NCI-H1092 (cell line): ENCODE data around the gene MORC2.

ENCODE experiments used
- DNase-seq: peaks from one replicate; lab custom pipeline; 2025; lab: John Stamatoyannopoulos, UW

The MORC2 gene

DNA sequence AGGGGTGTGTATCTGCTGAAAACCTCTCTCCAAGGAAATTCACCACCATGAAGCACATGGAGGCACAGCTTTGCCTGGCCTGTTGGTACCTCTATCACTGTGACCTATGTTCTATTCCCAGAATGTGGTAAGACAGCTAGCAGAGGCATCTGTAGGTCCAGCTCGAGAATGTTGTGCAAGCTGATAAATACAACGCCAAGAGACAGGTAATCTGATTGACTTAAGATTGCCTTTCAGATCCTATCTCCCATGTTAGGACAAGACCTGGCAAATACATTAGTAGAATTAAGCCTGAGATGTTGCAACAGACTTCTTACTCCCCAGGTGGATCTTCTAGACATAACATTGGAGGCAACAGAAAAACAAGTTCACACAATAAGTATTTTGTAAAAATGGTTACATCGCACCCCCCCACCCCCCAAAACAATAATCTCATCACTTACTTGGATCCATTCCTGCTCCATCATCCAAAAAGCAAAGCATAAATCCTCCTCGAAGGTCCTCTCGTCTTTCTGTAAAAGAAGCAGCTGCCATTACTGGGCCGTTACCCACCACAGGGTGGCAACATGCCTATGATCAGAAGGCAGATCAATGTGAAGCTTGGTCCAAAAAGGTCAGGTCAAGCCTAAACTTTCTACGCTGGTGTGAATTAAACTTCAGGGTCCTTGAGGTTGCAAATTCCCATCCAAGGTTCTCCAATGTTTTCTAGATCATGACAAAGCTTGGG, 18.5 kb downstream of the MORC2 start:
- no peak for DNase-seq

DNA sequence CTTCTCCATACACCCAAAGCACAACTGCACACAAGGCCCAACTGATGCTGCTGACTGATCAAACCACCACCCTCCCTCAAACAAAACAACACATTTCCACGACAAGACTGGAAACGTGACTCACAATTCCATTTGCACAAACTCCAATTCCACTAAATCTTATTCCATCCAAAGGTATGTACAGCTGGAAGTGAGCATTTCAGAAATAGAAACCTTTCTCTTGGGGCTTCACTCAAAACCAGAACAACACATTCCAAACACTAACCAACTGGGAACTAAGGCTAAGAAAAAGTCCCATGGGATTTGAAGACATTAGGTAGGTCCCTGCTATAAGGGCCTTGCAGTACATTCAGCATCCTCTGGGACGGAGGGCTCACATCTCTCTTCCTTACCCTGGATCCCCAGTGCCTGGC, 19.6 kb downstream of the MORC2 start:
- no peak for DNase-seq

GRCh38 chr22:30947816-30948454, 20.6 kb downstream of the MORC2 start:
- DNase-seq, result no peak

DNA sequence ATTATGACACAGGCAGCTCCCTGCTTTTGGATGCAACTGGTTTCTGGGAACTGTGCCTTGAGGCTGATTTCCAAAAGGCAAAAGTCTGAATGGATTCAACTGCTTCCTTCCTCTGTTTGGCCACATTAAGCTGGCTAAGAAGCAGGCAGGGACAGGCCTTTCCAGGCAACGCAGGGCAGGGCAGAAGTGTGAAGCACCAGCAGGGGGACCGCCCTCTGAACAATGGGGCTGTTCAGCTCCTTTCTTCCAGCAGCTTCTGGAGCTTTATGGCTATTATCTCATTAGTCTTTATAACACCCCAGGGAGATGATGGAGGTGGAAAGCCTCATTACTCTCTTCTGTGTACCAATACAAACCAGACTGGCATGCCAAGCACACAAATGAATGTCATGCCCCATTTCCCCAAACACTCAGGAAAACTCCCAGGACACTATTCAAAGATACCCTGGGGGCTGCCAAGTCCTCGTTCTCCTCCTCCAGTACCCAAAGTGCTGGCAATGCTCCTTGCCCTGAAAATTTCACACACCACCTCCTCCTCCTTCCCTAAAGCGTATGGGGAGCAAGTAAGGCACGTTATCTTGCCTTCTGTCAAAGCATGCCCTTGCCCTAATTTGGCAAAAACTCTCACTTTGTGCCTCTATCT, 21.3 kb downstream of the MORC2 start:
- DNase-seq, result peak; percentile 52

GRCh38 chr22:30946354-30946753, 22.2 kb downstream of the MORC2 start:
- no peak for DNase-seq

DNA sequence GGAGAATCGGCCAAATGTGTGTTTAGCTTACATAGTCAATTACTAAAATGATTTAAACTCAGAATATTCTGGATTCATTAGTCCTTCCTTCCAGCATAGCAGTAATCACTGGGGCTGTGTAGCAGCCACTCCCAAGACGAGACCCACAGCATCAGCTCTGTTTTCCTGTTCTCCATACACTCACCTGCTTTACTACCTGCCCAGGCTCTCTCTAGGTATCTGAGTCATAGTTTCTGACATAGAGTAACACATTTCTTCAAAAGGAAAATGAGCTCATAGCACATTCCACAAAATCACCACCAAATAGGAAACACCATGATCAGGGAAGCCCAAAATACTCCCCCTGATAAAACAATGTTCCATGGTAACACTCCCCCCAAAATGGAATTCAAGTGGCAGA, 22.9 kb downstream of the MORC2 start:
- DNase-seq, result no peak

- no peak for DNase-seq
Observed at GRCh38 chr22:30944986-30945385, 23.6 kb downstream of the MORC2 start.

- DNase-seq, result no peak
Observed at GRCh38 chr22:30943368-30943767, 25.2 kb downstream of the MORC2 start.

- no peak for DNase-seq
Observed at GRCh38 chr22:30941363-30941740, 27.2 kb downstream of the MORC2 start.

DNA sequence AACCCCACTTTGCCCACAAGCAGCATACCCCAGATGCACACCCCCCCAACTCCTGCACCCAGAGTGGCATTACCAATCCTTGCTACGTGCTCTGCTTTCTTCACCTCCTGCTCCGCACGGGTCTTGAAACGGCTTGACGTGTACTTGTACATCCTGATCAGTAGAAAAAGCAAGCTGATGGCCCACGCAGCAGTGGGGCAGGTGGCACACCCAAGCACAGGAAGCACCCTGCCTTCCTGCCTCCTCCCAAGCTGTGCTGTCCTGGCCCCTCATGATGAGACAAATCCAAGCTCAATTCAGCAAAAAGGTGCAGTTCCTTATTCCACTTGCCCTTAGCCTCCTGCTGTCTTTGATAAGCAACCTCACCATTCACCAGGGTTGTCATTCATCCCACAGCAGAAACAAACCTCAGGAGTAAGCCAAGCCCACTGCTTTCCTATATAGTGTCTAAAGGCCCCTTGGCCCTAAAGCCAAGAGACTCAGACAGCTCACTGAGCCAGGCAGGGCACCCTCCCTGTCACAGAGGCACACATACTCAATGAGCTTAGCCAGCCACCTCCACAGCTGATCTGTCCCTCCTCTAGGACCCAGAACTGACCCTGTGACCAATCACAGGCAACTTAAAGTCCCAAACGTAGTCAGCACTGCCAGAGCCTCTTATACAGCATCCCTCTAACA, 27.8 kb downstream of the MORC2 start:
- no peak for DNase-seq

DNA sequence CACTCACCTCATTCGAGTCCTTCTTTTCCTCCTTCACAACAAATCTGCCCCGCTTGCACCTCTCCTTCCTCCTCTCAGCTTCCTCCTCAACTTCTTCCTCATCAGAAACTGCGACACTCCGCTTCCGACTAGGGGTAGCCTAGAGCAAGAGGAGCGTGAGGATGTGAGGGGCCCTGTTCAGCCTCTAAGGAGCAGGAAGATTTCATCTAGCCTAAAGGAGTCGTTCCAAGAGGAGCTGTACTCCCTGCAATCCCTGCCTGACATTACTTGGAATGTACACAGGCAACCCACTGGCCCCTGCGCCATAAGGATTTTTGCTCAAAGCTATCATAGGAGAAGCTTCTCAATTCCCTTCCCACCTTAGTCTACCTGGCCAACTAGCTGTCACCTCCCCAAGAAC, 34.5 kb downstream of the MORC2 start:
- DNase-seq, result no peak

GRCh38 chr22:30933457-30933856, 35.1 kb downstream of the MORC2 start:
- no peak for DNase-seq

- DNase-seq, result no peak
Observed at GRCh38 chr22:30932661-30933060, 35.9 kb downstream of the MORC2 start.

- DNase-seq, result no peak
Observed at GRCh38 chr22:30931541-30932300, 36.9 kb downstream of the MORC2 start.

DNA sequence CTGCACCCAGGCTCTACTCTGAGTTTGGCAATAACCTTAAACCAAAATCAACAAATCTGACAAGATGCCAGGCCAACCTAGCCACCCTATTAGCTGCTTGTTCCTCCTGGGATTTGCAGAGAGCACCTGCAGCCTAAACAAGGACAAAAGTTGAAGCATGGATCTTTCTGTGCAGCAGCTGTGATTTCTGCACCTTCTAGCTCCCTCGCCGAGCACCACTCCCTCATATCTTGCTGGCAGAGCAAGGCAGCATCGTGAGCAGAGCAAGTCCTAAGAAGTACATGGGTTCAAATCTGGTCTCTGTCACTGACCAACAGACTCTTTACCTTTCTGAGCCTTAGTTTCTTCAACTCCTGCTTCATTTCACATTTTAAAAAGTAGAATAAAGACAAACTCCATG, 38.3 kb downstream of the MORC2 start:
- no peak for DNase-seq

DNA sequence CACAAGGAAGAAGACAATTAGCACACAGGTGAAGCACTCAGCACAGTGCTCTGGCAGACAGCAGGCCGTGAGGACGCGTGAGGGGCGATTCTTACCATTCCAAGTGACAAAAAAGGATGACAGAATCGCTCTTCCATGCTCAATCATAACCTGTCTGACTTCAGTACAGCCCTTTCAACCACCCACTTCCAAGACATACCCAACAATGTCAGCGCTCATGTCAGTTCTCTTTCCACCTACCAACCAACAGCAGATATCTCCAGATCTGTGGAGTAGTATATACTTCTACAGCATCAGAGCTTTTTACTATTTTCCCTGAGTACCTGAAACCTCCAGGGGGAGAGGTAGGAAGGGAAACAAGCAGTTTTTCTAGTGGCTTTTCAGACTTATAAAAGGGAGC, 40.2 kb downstream of the MORC2 start:
- no peak for DNase-seq

DNA sequence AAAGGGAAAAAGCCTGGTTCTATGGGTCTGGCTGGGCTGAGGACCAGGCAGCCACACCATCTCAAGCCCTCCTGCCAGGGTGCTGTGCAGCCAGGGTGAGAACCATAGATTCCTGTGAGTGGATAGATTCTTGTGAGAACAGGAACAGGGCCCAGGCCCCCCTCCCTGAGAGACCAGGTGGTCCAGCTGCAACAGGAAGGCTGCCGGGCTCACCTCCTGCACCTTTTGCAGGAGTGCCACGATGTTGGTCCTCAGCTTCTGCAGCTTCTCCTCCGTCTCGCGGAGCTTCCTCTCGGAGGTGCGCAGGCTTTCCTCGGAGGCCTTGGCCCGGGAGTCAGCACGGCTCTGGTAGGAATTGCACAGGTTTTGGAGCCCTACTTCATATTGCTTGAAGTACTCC, 40.8 kb downstream of the MORC2 start:
- no peak for DNase-seq

- DNase-seq, result no peak
Observed at GRCh38 chr22:30926706-30927105, 41.9 kb downstream of the MORC2 start.

DNA sequence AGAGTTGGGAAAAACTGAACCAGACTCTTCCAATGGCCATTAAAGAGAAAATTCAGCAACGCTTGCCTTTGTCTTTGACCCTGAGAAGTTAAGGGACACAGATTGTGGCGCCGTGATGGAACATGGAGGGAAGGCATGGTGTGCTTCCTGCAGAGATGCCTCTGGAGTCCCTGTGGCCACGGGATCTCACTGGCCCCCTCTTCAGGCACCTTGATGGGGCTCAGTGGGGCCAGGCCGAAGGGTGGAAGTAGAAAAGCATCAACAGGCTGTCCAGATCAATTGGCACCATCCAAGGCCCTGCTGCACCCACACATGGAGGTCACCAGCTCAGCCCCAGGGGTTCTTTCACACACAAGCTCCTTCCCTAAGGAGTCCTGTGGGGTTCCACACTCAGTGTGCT, 42.9 kb downstream of the MORC2 start:
- no peak for DNase-seq

DNA sequence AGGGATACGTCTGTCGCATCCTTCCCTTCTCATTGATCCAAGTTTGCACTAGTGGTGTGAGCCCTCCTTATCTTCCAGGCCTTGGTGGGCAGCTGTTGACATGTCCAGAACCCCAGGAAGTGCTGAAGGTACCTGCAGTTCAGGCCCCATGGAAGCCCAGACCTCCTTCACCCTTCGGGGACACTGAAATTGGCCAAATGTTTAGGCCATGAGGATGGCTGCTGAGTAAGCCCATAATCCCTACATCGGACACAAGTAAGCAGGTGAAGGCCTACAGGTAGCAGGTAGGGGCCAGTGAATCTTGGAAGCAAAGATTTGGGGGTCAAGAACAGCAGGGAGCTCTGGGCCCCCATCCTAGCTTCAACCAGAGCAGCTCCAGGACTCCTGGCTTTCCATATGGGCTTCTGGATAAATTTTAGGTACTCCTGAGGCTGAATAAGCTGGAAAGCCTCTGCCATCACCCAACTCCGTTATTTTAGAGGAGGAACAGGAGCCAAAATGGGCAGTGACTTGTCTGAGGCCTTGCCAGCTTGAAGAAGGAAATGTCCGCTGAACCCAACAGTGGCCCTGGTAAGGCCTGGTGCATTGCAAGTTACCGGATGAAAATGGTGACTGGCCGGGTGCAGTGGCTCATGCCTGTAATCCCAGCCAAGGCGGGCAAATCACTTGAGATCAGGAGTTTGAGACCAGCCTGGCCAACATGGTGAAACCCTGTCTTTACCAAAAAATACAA, 45.2 kb downstream of the MORC2 start:
- DNase-seq, result no peak

DNA sequence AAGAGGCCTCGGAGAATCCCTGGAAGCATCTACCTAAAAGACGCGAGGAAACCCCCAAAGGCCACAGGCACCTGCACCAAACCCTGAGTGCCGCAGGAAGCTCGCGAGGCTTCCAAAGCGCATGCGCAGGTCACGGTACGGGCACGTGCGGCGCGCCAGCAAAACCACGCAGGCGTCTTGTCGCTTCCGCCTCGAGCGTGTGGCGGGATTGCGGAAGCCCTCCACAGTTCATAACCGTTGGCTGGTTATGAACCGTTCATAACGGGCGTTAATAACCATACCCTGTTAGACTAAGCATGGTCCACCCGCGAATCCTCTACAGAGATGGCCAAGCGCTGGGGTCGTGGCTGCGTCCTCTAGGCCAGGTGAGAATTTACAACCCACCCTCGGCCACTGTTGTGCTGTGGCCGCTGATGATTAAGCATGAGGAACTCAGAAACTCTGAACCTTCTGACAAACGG, 46.4 kb downstream of the MORC2 start:
- DNase-seq, result no peak
